PC-9 (cell line): ENCODE data around the gene LSM12. TPM values are rescaled to one million over a fixed set of nuclear protein-coding genes. Genes with fewer than 3 reads are reported as not detected.

Source experiments
- BruUV-seq: library from RNA; stranded (reverse); fragments of 400-500 nt; replicated peaks from 2 replicates; lab custom pipeline; 2021; lab: Mats Ljungman, UMichigan
- CTCF ChIA-PET: fragments of 300-600 bp; sonication (Branson Sonifier 250); formaldehyde crosslinking; loops from one replicate; lab custom pipeline; 2022; ENCODE audit warnings: antibody characterized with exemption; lab: Charles Lee
- POLR2A ChIA-PET: fragments of 300-600 bp; sonication (Branson Sonifier 250); formaldehyde crosslinking; loops from one replicate; lab custom pipeline; 2022; ENCODE audit warnings: antibody characterized with exemption; ENCODE audit not compliant: unreplicated experiment; lab: Charles Lee
- DNase-seq, 2 experiments: peaks; one replicate each; pipeline versions ENCODE4 v3.0.0 to v3.0.0-alpha.2; 2015 to 2022; ENCODE audit warnings: mixed read lengths in 1 of 2
- H2AFZ ChIP-seq: fragments of 200-600 bp; sonication (generic); 2 replicates; pipeline ENCODE4 v1.8.1; 2017; ENCODE audit warnings: antibody characterized with exemption
- H3F3A ChIP-seq: fragments of 200-600 bp; sonication (generic); 2 replicates; pipeline ENCODE4 v1.8.1; 2017; ENCODE audit warnings: antibody characterized with exemption, mild to moderate bottlenecking, low read depth; ENCODE audit not compliant: insufficient read depth
- H3K27ac ChIP-seq: fragments of 200-600 bp; sonication (generic); 2 replicates; pipeline ENCODE4 v1.6.1; 2016; ENCODE audit warnings: mixed run types
- H3K27me3 ChIP-seq: fragments of 200-600 bp; sonication (generic); 2 replicates; pipeline ENCODE4 v1.6.1; 2016; ENCODE audit warnings: low read depth, mixed run types; ENCODE audit not compliant: insufficient read depth
- H3K36me3 ChIP-seq: fragments of 200-600 bp; sonication (generic); 2 replicates; pipeline ENCODE4 v1.6.1; 2016; ENCODE audit warnings: low read depth, mixed run types
- H3K4me1 ChIP-seq: fragments of 200-600 bp; sonication (generic); replicated peaks from 2 replicates; pipeline ENCODE4 v1.6.1; 2016; ENCODE audit warnings: mixed run types; ENCODE audit not compliant: insufficient read depth
- H3K4me2 ChIP-seq: fragments of 200-600 bp; sonication (generic); 2 replicates; pipeline ENCODE4 v1.6.1; 2017; ENCODE audit warnings: mixed run types
- H3K4me3 ChIP-seq: fragments of 200-600 bp; sonication (generic); 2 replicates; pipeline ENCODE4 v1.6.1; 2016; ENCODE audit warnings: mixed run types
- H3K79me2 ChIP-seq: fragments of 200-600 bp; sonication (generic); 2 replicates; pipeline ENCODE4 v1.6.1; 2017; ENCODE audit warnings: low read depth, mixed run types
- H3K9me2 ChIP-seq: fragments of 200-600 bp; sonication (generic); 2 replicates; pipeline ENCODE4 v1.8.1; 2017; ENCODE audit warnings: mild to moderate bottlenecking; ENCODE audit not compliant: insufficient read depth
- H3K9me3 ChIP-seq: fragments of 200-600 bp; sonication (generic); 2 replicates; pipeline ENCODE4 v1.8.1; 2016; ENCODE audit warnings: low read depth; ENCODE audit not compliant: insufficient read depth
- H4K20me1 ChIP-seq: fragments of 200-600 bp; sonication (generic); 2 replicates; pipeline ENCODE4 v1.8.1; 2017; ENCODE audit not compliant: insufficient read depth
- CTCF ChIP-seq: fragments of 200-600 bp; sonication (generic); conservative IDR thresholded peaks from 2 replicates; pipeline ENCODE4 v1.6.1; 2017; ENCODE audit warnings: mixed run types, antibody characterized with exemption, mild to moderate bottlenecking, moderate library complexity
- EZH2 ChIP-seq: fragments of 200-600 bp; sonication (generic); IDR thresholded peaks from 2 replicates; pipeline ENCODE4 v1.8.0; 2017; ENCODE audit warnings: antibody characterized with exemption, low read depth
- intact Hi-C: fragments of 100-400 bp; cut with micrococcal nuclease; formaldehyde crosslinking; loops from one replicate; pipeline ENCODE4 v1.10.0; 2022; ENCODE audit not compliant: unreplicated experiment
- total RNA-seq: library from RNA; stranded (reverse); gene quantifications from 2 replicates; pipeline ENCODE4 v1.2.3, GENCODE V29; 2021

Gene LSM12
- total RNA-seq, 1 experiment from 2014 or later = 62.7 TPM

DNA sequence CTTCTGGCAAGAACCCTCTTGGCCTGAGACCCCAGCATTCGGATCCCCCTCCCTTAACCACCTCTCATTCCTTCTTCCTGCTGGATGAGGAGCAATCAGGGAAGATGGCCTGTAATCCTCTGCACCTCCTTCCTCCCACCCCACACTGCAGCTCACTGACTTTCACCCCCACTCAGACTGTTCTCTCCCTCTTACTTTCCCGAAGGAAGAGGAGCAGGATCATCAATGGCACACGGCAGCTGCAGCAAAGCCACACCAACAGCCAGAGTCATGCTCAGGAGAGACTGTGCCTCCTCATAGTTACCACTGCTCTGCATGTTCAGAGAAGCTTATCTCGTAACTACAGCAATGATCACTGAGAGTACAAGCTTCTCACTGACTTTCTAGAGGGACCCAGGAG, 41.6 kb downstream of the LSM12 start:
- intact Hi-C loops = no loop called here
- no peak for DNase-seq
- no peak overlapping the region for H2AFZ ChIP-seq
- H3K27ac ChIP-seq = no peak overlapping the region
- H3K27me3 ChIP-seq = no peaks in the 10 kb centered on the region
- ChIA-PET CTCF (no interaction called here), POLR2A (no interaction called here)
- H3K36me3 ChIP-seq = no peaks in the 10 kb centered on the region
- no TSS peak for BruUV-seq
- H4K20me1 ChIP-seq = peaks cover 6% of the 10 kb centered on the region; the same call in 1 of the 2 replicates
- no peaks in the 10 kb centered on the region for H3K79me2 ChIP-seq
- H3K4me3 ChIP-seq = no peak overlapping the region
- no peaks in the 10 kb centered on the region for H3K9me2 ChIP-seq
- H3K4me1 ChIP-seq = no peaks in the 10 kb centered on the region
- TF ChIP-seq CTCF (no peak), EZH2 (no peak)
- H3K9me3 ChIP-seq = no peaks in the 10 kb centered on the region
- H3F3A ChIP-seq = peaks cover 10% of the 10 kb centered on the region; the same call in 1 of the 2 replicates
- H3K4me2 ChIP-seq = no peak overlapping the region

GRCh38 chr17:44024271-44024663, 42.2 kb downstream of the LSM12 start:
- H3K27me3 ChIP-seq = no peaks in the 10 kb centered on the region
- no peak for DNase-seq
- POLR2A ChIA-PET = no interaction called here
- no peak overlapping the region for H3K4me3 ChIP-seq
- H3K4me1 ChIP-seq = no peaks in the 10 kb centered on the region
- H3K36me3 ChIP-seq = no peaks in the 10 kb centered on the region
- H3K79me2 ChIP-seq = no peaks in the 10 kb centered on the region
- H3F3A ChIP-seq = peaks cover 4% of the 10 kb centered on the region; the same call in 1 of the 2 replicates
- BruUV-seq = no TSS peak
- H3K4me2 ChIP-seq = no peak overlapping the region
- no peaks in the 10 kb centered on the region for H3K9me3 ChIP-seq
- H4K20me1 ChIP-seq = peaks cover 4% of the 10 kb centered on the region; the same call in 1 of the 2 replicates
- no peaks in the 10 kb centered on the region for H3K9me2 ChIP-seq
- CTCF ChIA-PET = no interaction called here
- no peak overlapping the region for H2AFZ ChIP-seq
- H3K27ac ChIP-seq = no peak overlapping the region
- intact Hi-C loops = no loop called here
- no peak for TF ChIP-seq CTCF
- TF ChIP-seq EZH2 = no peak

- H3K4me2 ChIP-seq = no peak overlapping the region
- H3K79me2 ChIP-seq = no peaks in the 10 kb centered on the region
- POLR2A ChIA-PET = interaction anchor here (0.7 kb wide), 1 partner anchor 1254 kb away, joined by 4 read pairs; no protein-coding TSS in a partner anchor
- TF ChIP-seq CTCF = no peak
- no peak for TF ChIP-seq EZH2
- H3K36me3 ChIP-seq = no peaks in the 10 kb centered on the region
- H3F3A ChIP-seq = peaks cover 4% of the 10 kb centered on the region; the same call in 1 of the 2 replicates
- DNase-seq = no peak
- no peak overlapping the region for H3K4me3 ChIP-seq
- CTCF ChIA-PET = interaction anchor here (0.5 kb wide), 1 partner anchor 141 kb away, joined by 4 read pairs; no protein-coding TSS in a partner anchor
- BruUV-seq = no TSS peak
- no peaks in the 10 kb centered on the region for H3K27me3 ChIP-seq
- H3K9me2 ChIP-seq = no peaks in the 10 kb centered on the region
- H4K20me1 ChIP-seq = peaks cover 4% of the 10 kb centered on the region; the same call in 1 of the 2 replicates
- H3K4me1 ChIP-seq = no peaks in the 10 kb centered on the region
- no peak overlapping the region for H2AFZ ChIP-seq
- intact Hi-C loops = no loop called here
- H3K9me3 ChIP-seq = no peaks in the 10 kb centered on the region
- H3K27ac ChIP-seq = no peak overlapping the region
Measured at GRCh38 chr17:44023545-44024270, 42.8 kb downstream of the LSM12 start.
